ENCODE data around the gene ERGIC1. TPM values are rescaled to one million over a fixed set of nuclear protein-coding genes. Genes with fewer than 3 reads are reported as not detected.

The ERGIC1 gene
- total and polyA plus RNA-seq, 2 of the 13 experiments (the other 11 are each of a cell fraction or from before 2014, with no cell fraction given), result 78.5 to 184 TPM

GRCh38 chr5:172940268-172941066 is 106.4 kb downstream of the ERGIC1 start (continued):
- TF ChIP-seq POGK (CRISPR knock-in tag; conservative IDR thresholded peaks at IDR 0.05), result no peak
- no peak for TF ChIP-seq ZHX2 (IDR thresholded peaks at IDR 0.05; ENCODE audit: low read depth)
- no peak for TF ChIP-seq ZHX2 (CRISPR knock-in tag; IDR thresholded peaks at IDR 0.05; ENCODE audit: borderline replicate concordance)
- TF ChIP-seq SRSF9 (IDR thresholded peaks at IDR 0.05; ENCODE audit: borderline replicate concordance, insufficient read depth, low read depth, low read length, poor library complexity, severe bottlenecking), result no peak
- no peak for TF ChIP-seq MXD4 (CRISPR knock-in tag; IDR thresholded peaks at IDR 0.05)
- no peak for TF ChIP-seq POLR2AphosphoS2 (IDR thresholded peaks at IDR 0.05; ENCODE audit: low read depth, low read length)
